HPDE6-E6E7 (cell line): ENCODE results near the gene PNMA6A.
"Not testable (repeated sequence)": the region's sequence is repeated elsewhere in the genome, so short reads cannot be mapped to it uniquely, and the experiment has no call there.

ENCODE experiments used
- DNase-seq: peaks from one replicate; pipeline ENCODE4 v3.0.0; 2011; ENCODE audit warnings: missing footprints; ENCODE audit errors: extremely low spot score

Gene PNMA6A

GRCh38 chrX:153075366-153075765, 3.1 kb downstream of the PNMA6A start:
- DNase-seq = no peak

GRCh38 chrX:153077437-153078135, 5.3 kb downstream of the PNMA6A start:
- not testable (repeated sequence) for DNase-seq

- not testable (repeated sequence) for DNase-seq
Measured at GRCh38 chrX:153083238-153083923, 11.1 kb downstream of the PNMA6A start.

GRCh38 chrX:153102418-153102817, 30.2 kb downstream of the PNMA6A start:
- no peak for DNase-seq

GRCh38 chrX:153104959-153105358, 32.7 kb downstream of the PNMA6A start:
- DNase-seq = not testable (repeated sequence)

- DNase-seq = not testable (repeated sequence)
Measured at GRCh38 chrX:153106092-153106801, 34.0 kb downstream of the PNMA6A start.

- DNase-seq = not testable (repeated sequence)
Measured at GRCh38 chrX:153110735-153111134, 38.5 kb downstream of the PNMA6A start.

GRCh38 chrX:153113851-153114250, 41.6 kb downstream of the PNMA6A start:
- DNase-seq = not testable (repeated sequence)

- DNase-seq = not testable (repeated sequence)
Measured at GRCh38 chrX:153117754-153118153, 45.5 kb downstream of the PNMA6A start.

- DNase-seq = not testable (repeated sequence)
Measured at GRCh38 chrX:153120230-153120629, 48.0 kb downstream of the PNMA6A start.

GRCh38 chrX:153123468-153123867, 51.2 kb downstream of the PNMA6A start:
- not testable (repeated sequence) for DNase-seq
